WTC11 (cell line): ENCODE results near the gene LRRC32.

Experiments
- CREB1 ChIP-seq: sonication (generic); formaldehyde crosslinking; IDR thresholded peaks from 2 replicates; pipeline ENCODE4 v1.8.0; 2023; ENCODE audit warnings: mild to moderate bottlenecking, missing genetic modification reagents
- FOXK1 ChIP-seq: sonication (generic); formaldehyde crosslinking; IDR thresholded peaks from 2 replicates; pipeline ENCODE4 v1.8.0; 2022; ENCODE audit warnings: mild to moderate bottlenecking, moderate library complexity, missing genetic modification reagents
- NR2C2 ChIP-seq: sonication (generic); formaldehyde crosslinking; IDR thresholded peaks from 2 replicates; pipeline ENCODE4 v1.8.0; 2022; ENCODE audit warnings: mild to moderate bottlenecking, missing genetic modification reagents
- NR3C1 ChIP-seq: sonication (generic); formaldehyde crosslinking; conservative IDR thresholded peaks from 2 replicates; pipeline ENCODE4 v1.8.1; 2023; ENCODE audit warnings: low read depth, mild to moderate bottlenecking, missing genetic modification reagents
- TF ChIP-seq, protein P1 (sequence below): sonication (generic); formaldehyde crosslinking; IDR thresholded peaks from 2 replicates; pipeline ENCODE4 v1.8.1; 2023; ENCODE audit warnings: mild to moderate bottlenecking, missing genetic modification reagents, borderline replicate concordance
- TF ChIP-seq, protein P2 (sequence below): sonication (generic); formaldehyde crosslinking; IDR thresholded peaks from 2 replicates; pipeline ENCODE4 v1.8.1; 2023; ENCODE audit warnings: mild to moderate bottlenecking, missing genetic modification reagents, moderate library complexity
- TF ChIP-seq, protein P3 (sequence below): fragments of 200-600 bp; IDR thresholded peaks from 2 replicates; pipeline ENCODE4 v1.8.0; 2022; ENCODE audit warnings: antibody characterized with exemption

DNA sequence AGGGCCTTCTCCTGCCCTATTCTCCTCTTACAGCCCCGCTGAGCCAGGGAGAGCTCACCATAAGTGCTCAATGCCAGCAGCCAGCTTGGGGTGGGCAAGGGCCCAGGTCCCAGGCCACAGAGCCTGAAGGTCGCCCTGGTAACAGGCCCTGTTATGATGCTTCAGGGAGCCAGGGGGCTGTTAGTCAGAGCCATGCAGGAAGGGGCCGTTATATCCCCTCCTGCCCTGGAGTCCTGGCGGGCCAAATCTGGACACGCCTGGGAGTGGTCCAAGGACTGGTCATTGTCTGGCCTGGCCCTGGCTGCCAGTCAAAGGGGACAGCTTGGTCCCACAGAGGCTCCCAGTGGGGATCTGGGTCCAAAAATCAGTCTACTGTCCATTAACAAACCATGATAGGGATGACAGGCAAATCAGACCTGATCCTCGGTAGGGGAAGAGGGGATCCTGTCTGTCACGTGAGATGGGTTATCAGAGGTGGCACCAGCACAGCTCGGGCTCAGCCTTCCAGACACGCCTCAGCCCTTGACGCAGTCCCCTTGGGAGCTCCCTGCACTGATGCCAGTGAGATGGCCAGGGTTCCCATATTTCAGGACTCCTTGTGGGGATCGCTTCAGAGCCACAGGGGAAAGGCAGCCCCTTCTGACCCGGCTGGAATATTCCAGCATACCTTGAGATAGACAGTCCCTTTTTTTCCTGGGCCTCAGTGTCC lies 55.9 kb downstream of the LRRC32 start:
- TF ChIP-seq CREB1 (no peak), NR2C2 (no peak), FOXK1 (CRISPR knock-in tag) (no peak), NR3C1 (no peak)
- TF ChIP-seq, protein P1, sequence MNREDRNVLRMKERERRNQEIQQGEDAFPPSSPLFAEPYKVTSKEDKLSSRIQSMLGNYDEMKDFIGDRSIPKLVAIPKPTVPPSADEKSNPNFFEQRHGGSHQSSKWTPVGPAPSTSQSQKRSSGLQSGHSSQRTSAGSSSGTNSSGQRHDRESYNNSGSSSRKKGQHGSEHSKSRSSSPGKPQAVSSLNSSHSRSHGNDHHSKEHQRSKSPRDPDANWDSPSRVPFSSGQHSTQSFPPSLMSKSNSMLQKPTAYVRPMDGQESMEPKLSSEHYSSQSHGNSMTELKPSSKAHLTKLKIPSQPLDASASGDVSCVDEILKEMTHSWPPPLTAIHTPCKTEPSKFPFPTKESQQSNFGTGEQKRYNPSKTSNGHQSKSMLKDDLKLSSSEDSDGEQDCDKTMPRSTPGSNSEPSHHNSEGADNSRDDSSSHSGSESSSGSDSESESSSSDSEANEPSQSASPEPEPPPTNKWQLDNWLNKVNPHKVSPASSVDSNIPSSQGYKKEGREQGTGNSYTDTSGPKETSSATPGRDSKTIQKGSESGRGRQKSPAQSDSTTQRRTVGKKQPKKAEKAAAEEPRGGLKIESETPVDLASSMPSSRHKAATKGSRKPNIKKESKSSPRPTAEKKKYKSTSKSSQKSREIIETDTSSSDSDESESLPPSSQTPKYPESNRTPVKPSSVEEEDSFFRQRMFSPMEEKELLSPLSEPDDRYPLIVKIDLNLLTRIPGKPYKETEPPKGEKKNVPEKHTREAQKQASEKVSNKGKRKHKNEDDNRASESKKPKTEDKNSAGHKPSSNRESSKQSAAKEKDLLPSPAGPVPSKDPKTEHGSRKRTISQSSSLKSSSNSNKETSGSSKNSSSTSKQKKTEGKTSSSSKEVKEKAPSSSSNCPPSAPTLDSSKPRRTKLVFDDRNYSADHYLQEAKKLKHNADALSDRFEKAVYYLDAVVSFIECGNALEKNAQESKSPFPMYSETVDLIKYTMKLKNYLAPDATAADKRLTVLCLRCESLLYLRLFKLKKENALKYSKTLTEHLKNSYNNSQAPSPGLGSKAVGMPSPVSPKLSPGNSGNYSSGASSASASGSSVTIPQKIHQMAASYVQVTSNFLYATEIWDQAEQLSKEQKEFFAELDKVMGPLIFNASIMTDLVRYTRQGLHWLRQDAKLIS: no peak
- TF ChIP-seq, protein P2, sequence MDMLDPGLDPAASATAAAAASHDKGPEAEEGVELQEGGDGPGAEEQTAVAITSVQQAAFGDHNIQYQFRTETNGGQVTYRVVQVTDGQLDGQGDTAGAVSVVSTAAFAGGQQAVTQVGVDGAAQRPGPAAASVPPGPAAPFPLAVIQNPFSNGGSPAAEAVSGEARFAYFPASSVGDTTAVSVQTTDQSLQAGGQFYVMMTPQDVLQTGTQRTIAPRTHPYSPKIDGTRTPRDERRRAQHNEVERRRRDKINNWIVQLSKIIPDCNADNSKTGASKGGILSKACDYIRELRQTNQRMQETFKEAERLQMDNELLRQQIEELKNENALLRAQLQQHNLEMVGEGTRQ (CRISPR knock-in tag): no peak
- TF ChIP-seq, protein P3, sequence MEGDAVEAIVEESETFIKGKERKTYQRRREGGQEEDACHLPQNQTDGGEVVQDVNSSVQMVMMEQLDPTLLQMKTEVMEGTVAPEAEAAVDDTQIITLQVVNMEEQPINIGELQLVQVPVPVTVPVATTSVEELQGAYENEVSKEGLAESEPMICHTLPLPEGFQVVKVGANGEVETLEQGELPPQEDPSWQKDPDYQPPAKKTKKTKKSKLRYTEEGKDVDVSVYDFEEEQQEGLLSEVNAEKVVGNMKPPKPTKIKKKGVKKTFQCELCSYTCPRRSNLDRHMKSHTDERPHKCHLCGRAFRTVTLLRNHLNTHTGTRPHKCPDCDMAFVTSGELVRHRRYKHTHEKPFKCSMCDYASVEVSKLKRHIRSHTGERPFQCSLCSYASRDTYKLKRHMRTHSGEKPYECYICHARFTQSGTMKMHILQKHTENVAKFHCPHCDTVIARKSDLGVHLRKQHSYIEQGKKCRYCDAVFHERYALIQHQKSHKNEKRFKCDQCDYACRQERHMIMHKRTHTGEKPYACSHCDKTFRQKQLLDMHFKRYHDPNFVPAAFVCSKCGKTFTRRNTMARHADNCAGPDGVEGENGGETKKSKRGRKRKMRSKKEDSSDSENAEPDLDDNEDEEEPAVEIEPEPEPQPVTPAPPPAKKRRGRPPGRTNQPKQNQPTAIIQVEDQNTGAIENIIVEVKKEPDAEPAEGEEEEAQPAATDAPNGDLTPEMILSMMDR: no peak
